ENCODE results near the gene DNAJA1.

- TF ChIP-seq CTCF (IDR thresholded peaks at IDR 0.05; ENCODE audit: poor library complexity) (no peak), EZH2 (IDR thresholded peaks at IDR 0.05; ENCODE audit: borderline replicate concordance) (no peak)
These were observed 10.4 kb upstream of the DNAJA1 start for GRCh38 chr9:33014665-33015014.

All from hepatocyte (in vitro differentiated cells).